NCI-H1092 (cell line): ENCODE results near the gene FYB1.

Source experiments
- DNase-seq: peaks from one replicate; lab custom pipeline; 2025; lab: John Stamatoyannopoulos, UW

The FYB1 gene

DNA sequence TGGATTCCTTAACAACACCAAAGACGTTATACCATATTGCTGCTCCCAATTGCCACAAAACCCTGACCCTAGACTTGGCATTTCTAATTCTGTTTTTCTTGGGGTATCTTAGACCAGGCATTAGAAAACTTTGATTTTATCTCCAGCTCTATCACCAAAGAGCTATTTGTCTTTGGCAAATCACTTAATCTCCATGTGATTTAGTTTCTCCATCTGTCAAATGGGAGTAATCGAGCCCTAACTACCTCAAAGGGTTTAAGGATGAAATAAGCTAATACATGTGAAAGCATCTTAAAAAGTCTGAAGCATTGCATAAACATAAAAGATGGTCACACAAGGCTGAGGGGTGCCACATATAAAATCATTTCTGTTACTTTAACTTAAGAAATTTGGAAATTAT is 60.6 kb downstream of the FYB1 start:
- DNase-seq = no peak

DNA sequence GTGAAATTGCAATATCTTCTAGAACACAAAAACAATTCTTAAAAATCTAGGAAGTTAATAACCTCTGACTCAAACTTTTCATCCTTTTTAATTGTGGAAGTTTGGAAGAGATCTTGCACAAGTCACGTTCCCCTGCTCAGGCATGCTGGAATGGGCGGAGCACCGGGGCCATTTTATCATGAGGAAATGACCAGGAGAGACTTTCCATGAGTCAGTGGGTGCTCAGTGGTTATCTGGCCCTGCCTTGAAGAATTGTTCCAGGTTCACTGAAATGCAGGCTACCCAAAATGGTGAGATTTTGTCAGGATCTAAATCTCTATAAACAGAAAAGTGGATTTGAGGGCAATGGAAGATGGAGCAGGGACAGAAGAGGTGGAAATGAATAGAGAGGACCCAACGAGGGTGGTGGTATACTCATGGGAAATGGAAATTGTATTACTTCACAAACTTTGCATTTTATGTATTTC is 61.2 kb downstream of the FYB1 start:
- no peak for DNase-seq

DNA sequence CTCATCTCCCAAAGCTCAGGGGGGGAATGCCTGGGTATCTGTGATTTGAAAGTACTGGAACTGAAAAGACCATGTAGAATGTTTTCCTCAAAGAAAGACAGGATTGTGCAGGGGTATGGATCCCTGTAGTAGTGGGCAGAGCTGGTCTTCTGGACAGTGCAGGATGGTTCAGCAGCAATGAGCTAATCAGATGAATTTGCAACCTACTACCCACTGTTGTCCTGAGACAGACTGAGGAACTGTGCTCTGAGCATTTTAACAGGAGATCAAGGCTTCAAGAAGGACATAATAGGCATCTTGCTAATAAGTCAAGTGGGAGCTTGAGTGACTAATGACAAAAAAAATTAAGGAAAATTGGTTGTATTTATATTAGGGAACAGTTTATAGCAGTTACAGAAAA is 61.7 kb downstream of the FYB1 start:
- no peak for DNase-seq

DNA sequence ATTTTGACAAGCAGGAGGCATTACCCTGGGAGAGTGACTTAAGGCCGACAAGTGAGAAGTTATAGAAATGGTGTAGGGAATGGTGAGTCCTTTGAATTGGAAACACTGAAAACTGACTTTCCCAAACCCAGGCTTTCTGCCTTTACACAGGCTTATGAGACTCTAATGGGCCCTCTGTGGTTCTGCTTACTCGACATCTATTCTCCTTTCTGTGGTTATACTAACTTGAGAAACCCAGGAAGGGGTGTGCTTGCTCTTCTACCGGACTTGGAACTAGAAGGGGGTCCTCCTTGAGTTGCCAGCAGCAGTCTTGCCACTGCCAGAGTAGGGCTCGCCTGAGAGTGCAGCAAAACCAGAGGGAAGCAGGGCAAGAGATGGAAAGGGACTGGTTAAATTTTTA is 63.3 kb downstream of the FYB1 start:
- DNase-seq = no peak

DNA sequence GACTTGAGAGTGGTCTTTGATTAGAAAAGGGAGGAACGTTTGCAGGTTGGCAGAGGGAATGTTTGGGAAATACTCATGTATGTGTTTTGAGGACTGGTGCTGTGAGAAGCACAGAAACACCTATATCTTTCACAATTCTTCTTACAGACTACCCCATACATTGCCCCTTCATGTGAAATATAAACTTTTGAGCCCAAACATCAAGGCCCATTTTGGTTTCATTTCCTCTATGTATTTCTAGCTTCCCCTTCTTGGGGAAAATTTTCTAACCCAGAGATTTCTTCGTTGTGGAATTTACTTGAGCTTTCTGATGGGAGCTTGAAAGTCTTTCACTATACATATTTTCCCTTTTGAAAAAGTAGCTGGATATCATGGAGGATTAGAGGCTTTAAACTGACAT is 67.6 kb downstream of the FYB1 start:
- DNase-seq = no peak

DNA sequence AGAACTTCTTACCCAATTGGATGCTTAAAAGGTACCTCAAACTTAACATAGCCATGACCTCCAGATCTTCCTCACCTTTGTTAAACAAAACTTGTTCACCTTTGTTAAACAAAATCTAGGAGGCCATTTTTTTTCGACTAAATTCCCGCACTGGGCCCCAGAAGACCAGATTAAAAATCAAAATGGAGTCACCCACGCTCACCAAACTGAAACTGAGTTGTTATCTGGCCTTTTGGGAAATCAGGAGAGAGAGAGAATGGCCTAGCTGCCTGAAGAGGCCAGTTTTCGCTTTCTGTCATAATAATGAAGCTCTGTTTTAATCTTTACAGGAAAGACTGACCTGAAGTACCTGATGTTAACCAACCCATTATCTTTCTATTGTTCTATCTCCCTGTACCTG is 69.4 kb downstream of the FYB1 start:
- no peak for DNase-seq

DNA sequence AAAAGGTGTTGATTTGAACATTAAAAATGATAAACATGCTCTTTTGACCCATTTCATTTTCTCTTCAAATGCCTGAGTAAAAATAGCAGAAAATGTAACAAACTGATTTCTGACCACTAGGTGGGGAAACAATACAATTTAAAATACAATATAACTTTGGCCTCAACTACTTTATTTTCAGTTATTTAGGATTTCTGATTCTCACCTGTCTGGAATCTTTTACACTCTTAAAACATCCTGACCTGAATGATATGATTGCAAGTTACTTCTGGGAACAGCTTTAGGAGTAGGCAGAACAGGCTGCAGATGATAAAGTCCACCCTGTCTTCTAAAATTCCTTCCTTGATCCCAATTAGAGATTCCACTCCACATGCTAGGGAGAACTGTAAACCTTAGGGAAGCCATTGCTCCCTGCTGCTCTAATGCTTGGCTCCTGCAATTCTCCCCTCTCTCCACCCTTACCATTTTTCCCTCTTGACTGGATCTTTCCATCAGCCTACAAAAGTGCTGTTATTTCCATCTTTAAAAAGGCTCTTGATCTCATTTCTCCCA is 70.3 kb downstream of the FYB1 start:
- DNase-seq = no peak

DNA sequence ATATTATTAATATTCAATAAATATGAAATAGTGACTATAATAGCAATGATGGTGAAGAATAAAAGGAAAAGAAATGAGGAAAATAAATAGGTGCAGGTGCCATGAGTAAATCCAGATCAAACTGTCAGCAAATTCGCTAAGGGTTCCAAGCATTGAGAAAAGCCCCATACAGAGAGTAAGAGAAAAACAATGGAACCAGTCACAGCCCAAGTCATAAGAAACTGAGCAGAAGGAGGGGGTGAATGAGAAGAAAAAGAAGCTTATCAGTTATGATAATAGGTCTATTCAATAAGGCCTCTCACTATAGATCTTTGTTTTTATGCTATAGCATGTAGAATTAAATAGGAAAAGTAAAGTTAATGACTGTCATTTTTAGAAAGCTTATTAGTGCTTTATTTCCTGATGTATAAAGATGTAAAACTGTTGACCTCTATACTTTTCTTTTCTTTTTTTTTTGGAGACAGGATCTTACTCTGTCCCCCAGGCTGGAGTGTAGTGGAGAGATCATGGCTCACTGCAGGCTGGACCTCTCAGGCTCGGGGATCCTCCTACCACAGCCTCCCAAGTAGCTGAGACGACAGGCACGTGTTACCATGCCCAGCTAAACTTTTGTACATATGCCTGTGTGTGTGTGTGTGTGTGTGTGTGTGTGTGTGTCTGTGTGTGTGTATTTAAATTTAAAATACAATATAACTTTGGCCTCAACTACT is 72.4 kb downstream of the FYB1 start:
- no peak for DNase-seq

DNA sequence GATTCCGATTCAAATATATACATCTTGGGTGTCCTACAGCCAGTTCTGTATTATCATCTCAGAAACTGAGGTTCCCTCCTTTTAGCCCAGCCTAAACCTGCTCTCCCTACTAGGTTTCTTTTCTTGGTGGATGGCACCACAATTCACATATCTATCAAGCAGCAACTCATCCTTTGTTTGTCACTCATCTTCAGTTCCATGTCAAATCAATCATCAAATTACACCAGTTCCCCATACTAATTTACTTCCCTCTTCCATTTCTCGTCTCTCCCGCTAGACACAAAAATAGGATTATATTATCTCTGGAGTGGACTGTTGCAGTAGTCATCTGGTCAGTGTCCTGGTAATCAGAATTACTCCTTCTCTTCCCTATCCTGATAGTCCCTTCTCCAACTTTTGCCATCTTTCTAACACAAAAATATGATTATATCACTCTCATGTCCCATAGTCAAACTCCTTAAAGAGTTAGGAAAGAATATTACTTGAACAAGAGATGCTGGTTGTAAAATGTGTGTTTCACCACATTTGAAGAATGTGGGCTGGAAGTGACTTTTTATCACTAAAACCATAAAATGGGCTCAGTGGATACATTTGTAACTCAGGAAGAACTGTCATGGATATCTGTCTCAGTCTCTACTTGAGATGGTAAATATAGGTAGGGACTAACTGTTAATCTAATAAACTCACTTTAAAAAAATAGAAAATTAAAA is 76.1 kb downstream of the FYB1 start:
- no peak for DNase-seq

DNA sequence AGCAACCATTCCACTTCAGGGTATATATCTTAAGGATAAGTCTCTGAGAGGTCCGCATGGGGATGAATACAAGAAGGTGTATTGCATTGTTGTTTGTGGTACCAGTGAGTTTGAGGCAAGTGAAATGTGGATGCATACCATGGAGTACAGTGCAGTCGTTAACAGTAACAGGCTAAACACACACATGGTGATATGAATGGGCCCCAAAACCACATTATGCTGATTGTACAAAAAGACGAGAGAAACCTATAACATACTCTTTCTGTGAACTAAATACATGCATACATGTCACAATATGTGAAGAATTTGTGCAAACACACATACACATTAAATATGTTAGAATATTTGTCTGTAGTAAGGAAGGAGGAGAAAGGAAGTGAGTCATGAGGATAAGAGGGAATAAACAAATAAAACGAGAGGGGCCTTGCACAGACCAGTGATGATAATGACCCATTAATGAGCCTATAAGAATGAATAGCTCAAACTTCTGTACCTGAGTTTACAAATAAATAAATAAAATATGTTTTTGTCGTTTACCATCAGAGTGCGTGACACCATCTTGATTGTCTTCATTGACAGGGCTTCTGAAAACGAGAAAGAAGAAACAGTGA is 78.7 kb downstream of the FYB1 start:
- no peak for DNase-seq

DNA sequence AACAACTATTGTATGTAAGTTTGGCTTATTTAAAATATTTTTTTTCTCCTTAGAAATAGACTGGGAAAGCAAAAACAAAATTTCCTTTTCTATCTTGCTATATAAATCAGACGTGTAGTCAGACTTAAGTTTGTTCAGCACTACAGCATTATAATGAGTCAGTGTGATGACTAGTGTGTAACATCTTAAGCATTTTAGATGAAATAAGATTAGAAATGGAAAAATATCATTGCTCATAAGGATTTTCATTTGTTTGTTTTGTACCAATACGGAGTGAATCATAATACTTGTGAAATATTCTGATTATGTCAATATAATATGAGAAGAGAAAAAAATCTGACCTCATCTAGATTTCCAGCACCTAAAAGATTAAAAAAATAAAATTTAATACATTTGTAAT is 80.5 kb downstream of the FYB1 start:
- no peak for DNase-seq

DNA sequence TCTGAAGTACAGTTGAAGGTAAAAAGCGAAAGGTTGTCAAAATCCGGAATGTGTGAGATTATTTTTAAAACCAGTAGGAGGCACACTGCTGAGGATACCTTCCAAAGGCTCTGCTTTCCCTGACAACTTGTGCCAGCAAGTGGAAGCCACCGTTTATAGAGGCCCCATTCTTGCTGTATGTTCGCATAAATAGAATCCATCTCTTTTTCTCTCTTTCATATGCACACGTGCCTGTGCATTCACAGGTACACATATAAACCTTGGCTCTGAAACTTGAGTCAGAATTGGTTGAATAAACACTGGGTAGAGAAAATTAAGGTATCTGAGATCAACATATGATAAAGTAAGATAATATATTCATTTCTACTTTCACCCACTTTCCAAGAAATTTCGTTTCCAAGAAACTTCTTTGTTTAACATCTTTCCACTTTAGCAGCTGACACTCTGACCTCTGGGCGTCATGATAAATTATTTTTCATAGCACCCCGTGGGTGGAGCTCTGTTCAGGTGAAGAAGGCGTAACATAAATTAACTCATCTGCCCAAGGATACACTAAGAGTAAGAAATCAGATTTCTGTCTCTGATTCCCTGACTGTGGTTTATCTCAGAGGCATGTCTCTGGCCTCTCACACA is 81.4 kb downstream of the FYB1 start:
- DNase-seq = no peak

DNA sequence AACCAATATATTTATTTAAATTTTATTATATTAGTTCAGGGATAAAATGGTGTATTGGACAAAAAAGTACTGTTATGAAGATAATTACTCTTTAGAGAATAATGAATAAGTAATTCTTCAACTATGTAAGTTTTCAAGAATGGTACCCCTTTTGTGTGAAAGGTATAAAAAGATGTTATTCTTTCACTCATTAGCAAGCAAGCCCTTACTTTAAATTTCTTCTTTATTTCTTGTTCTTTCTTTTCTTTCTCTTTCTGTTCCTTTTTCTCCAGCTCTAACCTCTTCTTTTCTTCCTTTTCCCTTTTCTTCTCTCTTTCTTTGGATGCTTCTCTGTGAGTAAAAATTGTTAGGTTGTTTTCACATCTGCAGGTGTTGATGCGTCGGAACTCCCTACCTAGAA is 82.0 kb downstream of the FYB1 start:
- DNase-seq = no peak

DNA sequence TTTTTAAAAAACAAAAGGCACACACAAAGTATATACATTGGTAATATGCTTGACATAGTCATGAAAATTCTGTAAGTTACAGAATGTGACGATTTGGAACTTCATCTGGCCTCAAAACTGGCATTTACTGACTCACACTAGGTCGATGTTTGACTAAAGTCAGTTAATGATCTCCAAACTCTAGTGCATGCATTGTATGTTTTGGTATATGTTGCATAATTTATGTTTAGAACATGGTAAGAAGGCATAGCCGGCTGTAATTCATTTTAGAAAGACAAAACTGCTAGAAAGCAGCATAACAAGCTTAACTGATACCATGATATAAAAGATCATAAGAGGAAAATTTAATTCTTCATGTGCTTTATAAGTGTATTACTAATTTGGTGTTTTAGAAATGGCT is 86.6 kb downstream of the FYB1 start:
- no peak for DNase-seq

DNA sequence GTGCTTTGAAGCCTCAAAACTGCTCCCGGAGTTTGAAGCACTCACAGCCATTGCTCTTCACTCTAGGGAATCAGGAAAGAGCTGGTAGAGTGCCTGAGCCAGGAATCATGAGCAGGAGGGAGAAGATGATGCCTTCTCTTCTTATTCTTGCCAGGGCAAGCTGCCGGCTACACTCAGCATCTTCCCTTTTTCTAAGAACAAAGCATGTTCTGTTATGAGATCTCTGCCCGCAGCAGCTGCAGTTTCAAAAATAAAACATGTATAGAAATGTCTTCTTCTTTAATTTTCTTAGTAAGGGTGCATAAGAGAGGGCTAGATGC is 87.3 kb downstream of the FYB1 start:
- no peak for DNase-seq

DNA sequence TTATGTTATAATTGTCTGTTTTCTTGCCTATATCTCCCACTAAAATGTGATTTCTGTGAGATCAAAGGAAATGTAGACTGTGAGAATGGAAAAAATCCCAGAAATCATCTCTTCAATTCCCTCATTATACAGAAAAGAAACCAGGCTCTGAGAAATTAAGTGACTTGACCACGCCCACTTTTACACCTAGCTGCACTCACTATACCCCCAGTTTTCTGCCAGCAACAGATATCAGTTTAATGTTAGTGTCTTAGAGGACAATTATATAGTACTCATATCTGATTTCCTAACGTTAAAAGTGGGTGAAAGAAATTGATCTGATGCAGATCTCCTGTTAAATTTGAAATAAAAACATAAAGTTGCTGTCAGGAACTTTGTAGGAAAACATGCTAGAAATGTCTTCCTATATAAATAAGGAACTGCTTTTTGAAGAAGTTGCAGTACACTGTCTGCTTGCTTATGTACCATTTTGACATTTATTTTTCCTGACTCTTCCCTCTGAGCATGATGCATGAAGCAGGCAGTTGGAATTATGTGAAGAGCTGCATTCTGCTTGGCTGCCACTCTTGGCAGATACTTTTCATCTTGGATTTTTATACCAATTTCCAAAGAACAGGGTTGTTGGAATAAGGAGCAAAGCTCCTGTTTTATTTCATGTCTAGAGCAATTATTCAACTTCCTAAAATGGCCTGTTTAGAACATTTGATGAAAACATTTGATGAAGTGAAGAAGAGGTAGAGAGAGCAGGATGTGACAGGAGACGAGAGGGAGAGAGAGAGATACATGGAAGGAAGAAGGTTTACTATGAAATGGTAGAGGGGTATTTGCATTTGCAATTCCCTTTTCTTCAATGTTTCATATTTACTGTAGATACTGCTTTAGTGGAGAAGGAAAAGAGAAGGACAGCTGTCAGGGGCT is 87.9 kb downstream of the FYB1 start:
- no peak for DNase-seq

DNA sequence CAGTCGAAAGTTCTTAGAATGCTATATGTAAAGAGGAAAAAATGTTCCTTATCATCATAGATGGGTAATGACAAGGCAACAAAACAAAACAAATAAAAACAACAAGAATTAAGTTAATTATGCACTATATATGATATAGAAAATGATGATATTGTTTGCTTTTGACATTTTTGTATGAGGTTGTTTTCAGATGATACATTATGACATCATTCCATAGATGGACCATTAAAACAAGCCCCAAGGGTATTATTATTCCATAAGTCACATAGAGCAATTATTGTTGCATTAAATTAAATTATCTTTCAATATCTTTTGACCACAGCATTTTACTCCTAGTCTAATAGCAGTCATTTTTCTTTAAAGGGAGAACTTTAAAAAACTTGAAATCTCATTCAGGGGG is 88.6 kb downstream of the FYB1 start:
- DNase-seq = no peak

DNA sequence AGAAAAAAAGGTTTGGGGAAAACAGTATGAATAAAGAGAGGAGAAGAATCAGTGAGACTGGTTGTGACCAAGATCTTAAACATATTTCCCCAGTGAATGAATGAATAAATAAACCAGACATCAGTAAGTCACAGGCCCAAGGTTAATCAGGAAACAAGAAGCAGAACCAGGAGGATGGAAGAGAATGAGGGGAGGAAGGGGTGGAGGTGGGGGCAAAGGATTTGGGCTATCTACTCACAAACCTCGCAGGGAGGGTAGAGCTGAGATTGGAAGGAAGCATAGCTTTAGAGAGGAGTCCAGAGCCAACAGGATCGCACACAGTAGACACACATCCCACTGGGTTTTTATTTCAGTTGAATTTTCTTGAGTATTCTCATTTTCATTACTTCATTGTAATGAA is 97.4 kb downstream of the FYB1 start:
- no peak for DNase-seq

DNA sequence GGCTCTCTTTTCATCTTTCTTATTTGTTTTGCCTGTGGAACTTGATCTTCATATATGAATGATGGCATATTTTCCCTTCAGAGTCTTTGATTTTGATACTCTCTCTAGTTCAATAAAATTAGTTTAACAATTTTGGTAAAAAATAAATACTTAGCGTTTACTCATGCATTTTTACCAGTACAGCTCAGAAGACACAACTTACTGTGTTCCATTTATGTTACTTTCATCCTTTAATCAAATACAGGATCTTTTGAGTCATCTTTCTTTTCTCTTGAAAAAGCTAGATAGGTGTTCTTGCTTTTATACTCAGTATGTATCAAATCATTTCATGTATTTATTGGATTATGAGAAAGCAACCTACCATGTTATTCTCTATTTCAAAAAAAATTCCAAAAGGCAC is 98.0 kb downstream of the FYB1 start:
- no peak for DNase-seq

DNA sequence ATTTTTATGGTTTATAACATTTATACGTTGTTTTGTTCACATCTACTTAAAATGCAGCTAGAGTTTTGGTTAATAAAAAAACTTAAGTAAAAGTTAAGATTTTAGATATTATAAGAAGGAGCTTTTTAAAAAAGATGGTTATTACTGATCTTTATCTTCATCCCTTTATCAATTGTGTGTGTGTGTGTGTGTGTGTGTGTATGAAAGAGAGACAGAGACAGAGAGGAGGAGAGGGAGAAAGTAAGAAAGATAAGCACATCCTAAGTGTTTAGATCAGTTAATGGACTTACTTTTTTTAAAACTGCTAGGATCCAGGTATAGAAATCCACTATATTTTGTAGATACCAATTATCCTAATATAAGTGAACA is 99.3 kb downstream of the FYB1 start:
- no peak for DNase-seq

DNA sequence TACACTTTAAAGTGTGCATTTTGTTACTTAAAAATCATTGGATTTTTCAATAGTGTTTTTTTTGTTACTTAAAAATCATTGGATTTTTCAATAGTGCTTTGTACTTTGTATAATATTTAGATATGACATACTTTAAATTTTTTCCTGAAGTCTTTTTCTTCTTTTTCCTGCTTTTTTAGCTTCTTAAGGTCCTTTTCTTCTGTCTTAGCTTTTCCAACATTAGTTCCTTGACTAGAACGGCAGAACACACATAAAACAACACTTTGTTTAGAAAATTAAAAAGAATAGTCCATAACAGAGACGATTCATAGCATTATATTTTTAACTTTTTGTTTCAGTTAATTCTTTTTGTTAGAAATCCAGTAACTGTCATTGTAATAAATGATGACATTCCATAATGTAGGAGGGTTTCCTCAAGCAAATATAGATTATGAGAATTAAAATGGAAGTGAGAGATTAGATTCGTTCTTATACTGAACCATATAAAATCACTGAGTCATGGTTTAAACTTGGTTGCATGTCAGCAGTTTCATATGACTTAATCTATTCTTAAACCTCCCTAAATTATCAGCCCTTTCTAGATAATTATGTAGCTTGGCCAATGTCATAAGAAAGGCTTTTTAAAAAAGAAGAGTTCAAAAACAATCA is 99.8 kb downstream of the FYB1 start:
- no peak for DNase-seq
